ENCODE data around the gene DCTN3.

The DCTN3 gene

GRCh38 chr9:34620061-34620994, at the start of gene DCTN3:
Gene DCTN3 (minus strand): TSS chr9:34620495. CDS start chr9:34620464, 31 bp downstream.
- DNase-seq = peak; percentile 94

DNA sequence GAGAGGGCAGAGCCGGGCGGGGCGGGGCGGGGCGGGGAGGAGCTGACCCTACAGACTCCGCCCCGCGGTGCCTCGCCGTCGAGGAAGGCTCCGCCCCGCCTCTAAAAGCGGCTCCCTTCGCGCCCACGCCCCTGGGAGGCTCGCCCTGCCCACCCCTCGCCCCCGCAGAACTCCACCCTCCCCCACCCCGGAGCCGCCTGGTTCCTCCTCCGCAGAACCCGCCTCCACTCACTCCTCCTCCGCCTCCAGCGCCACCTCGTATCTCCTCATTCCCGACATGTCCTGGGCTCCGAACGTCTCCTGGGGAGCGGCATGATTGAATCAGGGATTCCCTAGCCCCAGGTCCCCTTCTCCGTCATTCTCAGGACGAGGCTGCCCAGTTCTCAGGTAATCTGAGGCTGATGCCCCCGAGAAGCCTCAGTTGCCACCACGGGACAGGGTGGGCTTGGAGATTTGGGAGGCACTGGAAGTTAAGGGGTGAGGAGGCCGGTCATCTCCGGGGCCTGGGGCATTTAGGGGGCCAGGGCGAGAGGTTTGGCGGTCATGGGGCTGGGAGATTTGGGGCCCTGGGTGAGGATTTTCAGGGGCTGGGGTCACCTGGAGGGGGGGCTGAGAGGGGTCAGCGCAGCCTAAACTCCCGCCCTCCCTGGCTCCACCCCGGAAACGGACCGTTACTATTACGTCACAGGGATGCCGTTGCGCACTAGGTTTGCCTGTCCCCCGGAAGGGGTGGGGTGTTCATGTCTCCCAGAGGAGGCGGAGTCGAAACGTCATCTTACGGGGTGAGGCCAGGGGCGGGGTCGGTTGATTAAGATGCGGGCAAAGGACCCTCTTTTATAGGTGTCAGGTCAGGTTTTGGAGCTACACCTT, 45.3 kb upstream of the DCTN3 start:
- peak; percentile 92 for DNase-seq

- DNase-seq = no peak
Measured at GRCh38 chr9:34665067-34665380, 44.7 kb upstream of the DCTN3 start.

- DNase-seq = no peak
Measured at GRCh38 chr9:34664281-34665066, 44.2 kb upstream of the DCTN3 start.

DNA sequence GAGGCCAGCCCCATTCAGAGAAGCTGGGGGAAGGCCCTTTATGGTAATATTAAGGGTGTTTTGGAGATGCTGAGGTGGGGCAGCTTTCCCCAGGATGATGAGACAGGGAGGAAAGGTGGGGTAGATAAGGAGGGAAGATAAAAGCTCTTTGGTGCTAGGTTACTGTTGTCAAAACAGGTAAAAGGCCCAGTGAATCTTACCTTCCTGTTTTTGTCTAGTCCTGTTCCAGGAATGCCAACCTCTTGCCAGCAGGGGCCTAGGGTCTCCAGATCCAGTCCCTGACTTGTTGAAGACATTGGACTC, 43.0 kb upstream of the DCTN3 start:
- DNase-seq = no peak

- no peak for DNase-seq
Measured at GRCh38 chr9:34662526-34663302, 42.4 kb upstream of the DCTN3 start, which contains the start of gene CCL27. Gene CCL27 (minus strand): TSS chr9:34662657. CDS start chr9:34662633, 24 bp downstream.

DNA sequence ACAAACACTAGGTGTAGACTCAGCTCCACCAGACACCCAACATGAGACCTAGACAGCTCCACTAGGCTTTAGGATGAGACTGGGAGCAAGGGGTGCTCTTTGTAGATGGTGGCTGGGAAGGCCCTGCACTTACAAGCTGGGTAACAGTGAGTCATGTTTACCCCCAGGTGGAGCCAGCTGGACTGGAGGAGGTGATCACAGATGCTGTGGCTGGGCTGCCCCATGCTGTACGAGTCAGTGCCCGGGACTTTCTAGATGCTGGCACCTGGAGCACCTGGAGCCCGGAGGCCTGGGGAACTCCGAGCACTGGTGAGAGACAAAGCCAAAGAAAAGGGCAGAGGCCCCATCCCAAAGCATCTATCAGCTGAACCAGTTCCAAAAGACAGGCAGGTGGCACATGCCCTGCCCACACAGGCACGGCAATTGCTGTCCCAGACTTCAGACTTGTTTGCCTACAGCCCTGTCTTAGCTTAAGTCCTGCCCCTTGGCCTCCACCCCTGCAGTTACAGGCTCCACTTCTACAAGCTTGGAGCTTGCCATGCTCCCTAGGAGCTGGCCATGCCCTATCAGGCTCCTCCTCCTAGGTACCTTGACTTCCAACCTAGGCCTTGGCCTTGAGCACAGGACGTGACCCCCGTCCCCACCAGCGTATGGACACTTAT, 39.4 kb upstream of the DCTN3 start:
- no peak for DNase-seq

- DNase-seq = no peak
Measured at GRCh38 chr9:34658461-34658860, 38.2 kb upstream of the DCTN3 start.

DNA sequence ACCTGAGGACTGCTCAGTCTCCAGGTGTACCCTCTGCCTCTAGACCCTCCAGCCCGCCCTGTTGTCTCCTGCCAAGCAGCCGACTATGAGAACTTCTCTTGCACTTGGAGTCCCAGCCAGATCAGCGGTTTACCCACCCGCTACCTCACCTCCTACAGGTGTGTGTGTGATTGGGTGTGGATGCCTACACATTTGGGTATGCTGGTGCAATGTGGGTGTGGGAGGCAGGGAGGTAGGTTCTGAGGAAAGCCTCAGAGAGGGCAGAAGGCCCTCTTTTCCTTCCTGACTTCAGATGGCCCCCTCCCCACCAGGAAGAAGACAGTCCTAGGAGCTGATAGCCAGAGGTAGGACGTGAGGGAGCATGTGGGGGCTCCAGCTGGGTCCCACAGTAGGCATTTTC, 36.7 kb upstream of the DCTN3 start:
- DNase-seq = no peak

DNA sequence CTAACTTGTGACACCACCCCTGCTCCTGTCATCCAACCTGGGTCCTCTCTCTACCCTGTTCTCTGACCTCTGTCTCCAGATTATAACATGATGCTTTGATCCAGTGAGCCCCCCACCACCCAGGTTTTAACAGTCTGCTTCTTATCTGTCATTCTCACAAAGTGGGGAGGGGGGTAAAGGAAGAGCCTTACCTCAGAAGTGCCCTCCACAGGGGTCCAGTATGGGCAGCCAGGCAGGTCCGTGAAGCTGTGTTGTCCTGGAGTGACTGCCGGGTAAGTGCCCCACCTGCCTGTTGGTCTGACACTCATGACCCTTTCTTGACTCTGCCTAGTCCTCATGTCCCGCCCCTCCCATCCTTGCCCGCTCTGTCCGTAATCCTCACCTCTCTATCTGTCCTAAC, 35.1 kb upstream of the DCTN3 start:
- no peak for DNase-seq

DNA sequence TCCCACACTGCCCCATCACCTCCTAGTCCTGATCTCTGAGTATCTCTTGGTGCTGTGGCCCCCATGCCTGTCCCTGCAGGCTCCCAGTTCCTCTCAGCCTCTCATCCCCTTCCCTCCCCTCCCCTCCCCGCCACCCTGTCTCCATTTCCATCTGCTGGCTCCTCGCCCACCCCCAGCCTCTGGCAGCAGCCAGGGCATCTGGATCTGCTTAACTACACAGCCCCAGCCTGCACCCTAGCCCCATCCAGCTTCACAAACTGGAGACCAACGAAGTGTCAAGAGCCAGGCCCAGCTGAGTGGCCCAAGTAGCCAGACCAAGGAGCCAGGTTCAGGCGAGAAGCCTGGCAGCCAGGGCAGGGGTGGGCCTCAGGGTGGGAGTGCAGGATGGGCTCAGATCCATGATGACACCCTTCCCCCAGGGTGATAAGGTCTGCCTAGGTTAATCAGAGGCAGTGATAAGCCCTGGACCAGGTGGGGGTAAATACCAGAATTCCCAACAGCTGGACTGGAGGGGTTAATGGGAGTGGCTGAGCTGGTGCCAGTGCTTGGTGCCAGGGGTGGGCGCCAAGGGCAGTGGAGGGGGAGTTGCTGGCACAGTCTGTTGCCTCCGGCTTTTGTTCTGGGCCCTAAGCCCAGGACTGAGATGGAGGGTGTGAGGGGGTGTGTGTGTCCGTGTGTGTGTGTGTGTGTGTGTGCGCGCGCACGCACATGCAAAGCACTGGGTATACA, 34.2 kb upstream of the DCTN3 start:
- peak; percentile 49 for DNase-seq

GRCh38 chr9:34653151-34654072, 33.1 kb upstream of the DCTN3 start:
- DNase-seq = no peak

- DNase-seq = no peak
Measured at GRCh38 chr9:34652602-34653000, 32.3 kb upstream of the DCTN3 start.

DNA sequence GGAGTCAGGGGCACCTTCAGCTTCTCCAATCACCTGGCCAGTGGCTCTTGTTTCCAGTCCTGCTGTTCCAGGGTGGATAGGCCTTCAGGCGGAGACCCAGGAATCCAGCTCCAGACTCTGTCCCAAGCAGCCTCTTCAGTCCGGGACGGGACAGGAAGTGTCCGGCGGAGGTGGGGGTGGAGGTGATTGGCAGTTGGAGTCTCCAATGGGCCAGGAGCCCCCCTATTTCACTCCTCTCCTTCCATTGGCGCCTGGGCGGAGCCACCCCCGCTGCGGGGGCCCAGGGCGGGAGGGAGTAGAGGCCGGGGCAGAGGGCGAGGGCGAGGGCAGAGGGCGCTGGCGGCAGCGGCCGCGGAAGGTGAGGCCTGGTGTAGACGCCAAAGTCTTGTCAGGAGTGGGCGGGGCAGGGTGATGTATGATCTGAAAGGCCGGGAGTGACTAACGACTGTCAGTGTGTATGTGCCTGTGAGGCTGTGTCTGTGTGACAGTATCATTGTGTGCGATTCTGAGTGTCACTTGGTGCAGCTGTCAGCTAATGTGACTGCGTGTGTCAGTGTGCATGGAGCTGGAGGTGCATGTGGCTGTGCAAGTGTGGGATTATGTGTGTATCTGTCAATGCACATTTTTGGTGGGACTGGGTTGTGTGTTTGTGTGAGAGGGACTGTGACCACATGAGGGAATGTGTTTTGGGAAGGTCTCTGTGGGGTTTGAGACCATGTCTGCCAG, 31.7 kb upstream of the DCTN3 start, which contains the start of gene IL11RA:
IL11RA (plus strand) TSS at position 310 of the 726 bp plus-strand sequence. CDS start 3,033 bp downstream, outside the sequence.
- DNase-seq = peak; percentile 56

DNA sequence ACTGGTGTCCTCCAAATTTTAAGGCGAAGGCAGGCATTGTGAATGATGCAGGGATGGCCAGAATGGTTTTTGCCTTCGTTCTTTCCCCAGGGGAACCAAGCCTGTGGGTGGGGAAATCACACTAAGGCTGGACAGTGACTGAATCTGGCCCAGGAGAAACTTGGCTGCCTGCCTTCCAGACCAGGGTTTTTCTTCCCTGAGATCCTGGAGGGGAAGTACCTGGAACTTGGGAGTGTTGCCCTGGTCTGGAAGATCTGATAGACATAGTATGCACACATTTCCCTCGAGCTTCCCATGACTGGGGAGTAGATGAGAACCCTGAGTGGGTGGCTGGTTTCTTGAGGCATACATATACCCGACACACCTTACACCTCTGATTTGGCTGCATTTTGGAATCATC, 31.0 kb upstream of the DCTN3 start:
- DNase-seq = no peak

GRCh38 chr9:34650816-34651215, 30.5 kb upstream of the DCTN3 start:
- DNase-seq = no peak

- DNase-seq = no peak
Measured at GRCh38 chr9:34648673-34649072, 28.4 kb upstream of the DCTN3 start.

- no peak for DNase-seq
Measured at GRCh38 chr9:34647651-34648050, 27.4 kb upstream of the DCTN3 start.

DNA sequence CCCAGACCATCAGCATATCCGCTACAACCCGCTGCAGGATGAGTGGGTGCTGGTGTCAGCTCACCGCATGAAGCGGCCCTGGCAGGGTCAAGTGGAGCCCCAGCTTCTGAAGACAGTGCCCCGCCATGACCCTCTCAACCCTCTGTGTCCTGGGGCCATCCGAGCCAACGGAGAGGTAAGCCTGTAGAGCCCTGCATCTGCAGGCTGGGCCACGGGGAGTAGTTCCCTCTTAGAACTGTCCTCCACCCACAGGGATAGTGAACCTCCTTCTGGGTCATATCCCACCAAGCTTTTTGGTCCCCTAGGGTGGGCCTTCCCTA, 26.7 kb upstream of the DCTN3 start:
- no peak for DNase-seq
